ENCODE results near the gene RIN1. TPM values are rescaled to one million over a fixed set of nuclear protein-coding genes. Genes with fewer than 3 reads are reported as not detected.

The RIN1 gene
- total RNA-seq, 1 experiment from 2014 or later: 5.4 TPM

DNA sequence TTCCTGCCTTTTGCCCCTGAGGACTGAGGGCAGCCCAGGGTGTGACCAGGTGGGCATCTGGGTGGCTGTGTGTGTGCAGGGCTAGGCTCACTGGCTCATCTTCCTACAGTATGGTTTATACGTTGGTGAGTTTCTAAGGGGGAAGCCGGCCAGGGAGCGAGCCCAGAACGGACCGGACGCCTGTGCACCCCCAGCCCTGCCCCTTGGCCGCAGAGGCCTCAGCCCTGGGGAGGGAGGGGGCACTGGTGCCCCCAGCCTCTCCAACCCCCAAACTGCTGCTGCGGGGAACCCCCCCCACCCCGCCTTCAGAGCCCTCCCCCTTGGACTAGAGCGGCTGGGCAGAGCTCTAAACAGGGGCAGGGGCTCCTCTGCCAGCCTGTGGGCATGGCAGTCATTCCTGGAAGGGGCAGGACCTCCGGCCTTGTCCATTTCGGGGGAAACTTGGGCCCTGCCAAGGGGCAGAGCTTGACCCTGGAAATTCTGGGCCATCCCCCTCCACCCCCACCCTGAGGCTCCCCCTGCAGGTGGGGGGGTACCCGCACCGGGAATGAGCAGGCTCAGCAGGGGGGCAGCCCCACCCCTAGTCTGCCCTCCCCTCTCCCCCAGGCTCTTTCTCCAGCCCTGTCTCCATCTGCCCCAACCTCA is 52.7 kb downstream of the RIN1 start:
- Mint-ChIP-seq H3K27ac (no peak overlapping the region), H3K36me3 (ENCODE audit: insufficient read depth in 1 of 3, low read depth in 3 of 3) (peaks cover 0 to 10% (median 9%) of the 10 kb centered on the region in 3 experiments; a peak in 5 of 7 replicates), H3K27me3 (ENCODE audit: low read depth) (peaks cover 23% of the 10 kb centered on the region), H3K4me3 (no peak overlapping the region), H3K9me3 (no peaks in the 10 kb centered on the region; a peak in 1 of 5 replicates), H3K4me1 (peaks cover 28 to 36% of the 10 kb centered on the region in 2 experiments)
- no peak overlapping the region for H3K4ac ChIP-seq (ENCODE audit: low read depth, low read length)
- H3K27me3 ChIP-seq (ENCODE audit: insufficient read depth, low read length): no peaks in the 10 kb centered on the region
- H3K23ac ChIP-seq (ENCODE audit: insufficient read length, low read depth, low read length): no peak overlapping the region
- no peak overlapping the region for H3K4me2 ChIP-seq (ENCODE audit: insufficient read depth, insufficient read length, low read length)
- H4K91ac ChIP-seq (ENCODE audit: insufficient read length, low read depth, low read length): no peak overlapping the region
- no peak for DNase-seq
- H2BK120ac ChIP-seq (ENCODE audit: low read depth, low read length, poor library complexity, severe bottlenecking): no peak overlapping the region
- peaks cover 1% of the 10 kb centered on the region; the same call in 1 of the 2 replicates for H3K79me2 ChIP-seq (ENCODE audit: insufficient read depth, low read length)
- no peak overlapping the region for H2BK12ac ChIP-seq (ENCODE audit: insufficient read length, low read depth, low read length)
- no peak overlapping the region for H4K5ac ChIP-seq (ENCODE audit: insufficient read length, low read depth, low read length)
- H3K9ac ChIP-seq (ENCODE audit: extremely low read depth, insufficient read length, low read length): no peak overlapping the region
- H2BK15ac ChIP-seq (ENCODE audit: low read depth, low read length): no peak overlapping the region
- no peak overlapping the region for H4K8ac ChIP-seq (replicated peaks; ENCODE audit: insufficient read length, low read depth, low read length)
- peak; percentile 33; the same call in 2 of the 3 replicates for TF ChIP-seq CTCF (conservative IDR thresholded peaks at IDR 0.05)
- no peak overlapping the region for H3K56ac ChIP-seq (ENCODE audit: insufficient read length, low read depth, low read length)
- no peak overlapping the region for H2AK5ac ChIP-seq (ENCODE audit: insufficient read length, low read length)
- H3K27ac ChIP-seq (ENCODE audit: insufficient read length, low read depth, low read length): no peak overlapping the region
- no peak overlapping the region for H2BK20ac ChIP-seq (ENCODE audit: low read depth, low read length, poor library complexity, severe bottlenecking)
- no peaks in the 10 kb centered on the region for H3K9me3 ChIP-seq (ENCODE audit: control insufficient read depth, low read depth, low read length)
- no peaks in the 10 kb centered on the region for H4K20me1 ChIP-seq (ENCODE audit: control insufficient read depth, insufficient read depth, insufficient read length)
- H2AFZ ChIP-seq (ENCODE audit: low read length): no peak overlapping the region
- 0 out of 2 replicates have a peak, but pooled peaks cover 2% of the 10 kb centered on the region for H3K4me1 ChIP-seq (ENCODE audit: insufficient read depth, low read length)
- no peak overlapping the region for H3T11ph ChIP-seq (ENCODE audit: low read length)
- peaks cover 4% of the 10 kb centered on the region for H3K23me2 ChIP-seq (ENCODE audit: insufficient read length, low read depth, low read length, poor library complexity, severe bottlenecking)
- WGBS (ENCODE audit: extremely low coverage, insufficient read length, low lambda C conversion rate): no CpG with 5 or more reads among the region's 14 CpGs
- no peaks in the 10 kb centered on the region for H3K79me1 ChIP-seq (ENCODE audit: insufficient read depth, low read depth, low read length, poor library complexity, severe bottlenecking)
- H2BK5ac ChIP-seq (ENCODE audit: insufficient read length, low read length): no peak overlapping the region
- H3K14ac ChIP-seq (ENCODE audit: insufficient read depth, low read length): no peak overlapping the region
- H3K18ac ChIP-seq (ENCODE audit: insufficient read length, low read depth, low read length): no peak overlapping the region

All from H9 (cell line).